ENCODE measurements around the gene SRRM4. TPM values are rescaled to one million over a fixed set of nuclear protein-coding genes. Genes with fewer than 3 reads are reported as not detected.

The SRRM4 gene
- total and polyA plus RNA-seq, 10 of the 15 experiments (the other 5 are each of a cell fraction or from before 2014, with no cell fraction given) = under 0.01 to 0.01 TPM; not detected in 8

DNA sequence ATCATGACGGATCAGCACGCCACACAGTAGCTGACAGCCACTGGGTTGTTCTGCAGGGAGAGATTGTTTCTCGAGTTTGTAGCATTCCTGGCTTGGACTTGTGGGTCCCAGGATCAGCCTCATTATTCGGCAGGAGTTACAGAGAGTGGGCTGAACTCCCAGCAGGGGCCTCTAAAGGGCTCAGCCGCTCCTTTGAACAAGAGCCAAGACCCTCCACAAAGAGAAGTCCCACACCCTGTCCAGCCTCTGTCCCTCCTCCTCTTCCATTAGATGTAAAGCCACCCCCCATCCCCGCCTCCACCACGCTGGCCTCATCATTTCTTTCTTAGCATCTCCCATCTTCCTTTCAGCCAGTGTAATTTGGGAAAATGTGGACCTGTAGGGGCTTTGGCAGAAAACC, 100.7 kb downstream of the SRRM4 start:
- Histone ChIP-seq H3K79me2 (ENCODE audit: control insufficient read depth, insufficient read depth, low read length) (no peaks in the 10 kb centered on the region), H3K9ac (ENCODE audit: control insufficient read depth, insufficient read depth, low read length) (no peak overlapping the region), H3K4me3 (no peak overlapping the region), H3K27me3 (replicated peaks in 1 of 2; ENCODE audit: control insufficient read depth in 2 of 2, insufficient read depth in 2 of 2, low read length in 1 of 2) (no peaks in the 10 kb centered on the region; a peak in 1 of 4 replicates), H2AFZ (ENCODE audit: control insufficient read depth, low read depth, low read length) (no peak overlapping the region), H3K36me3 (ENCODE audit: control insufficient read depth in 2 of 2, insufficient read depth in 2 of 2, low read length in 1 of 2) (no peaks in the 10 kb centered on the region), H3K4me1 (ENCODE audit: control insufficient read depth, insufficient read depth, low read length) (no peaks in the 10 kb centered on the region), H3K27ac (ENCODE audit: control insufficient read depth, insufficient read depth) (no peak overlapping the region), H3K4me2 (ENCODE audit: control insufficient read depth, insufficient read depth) (no peak overlapping the region), H4K20me1 (ENCODE audit: control insufficient read depth, insufficient read depth) (no peaks in the 10 kb centered on the region), H3K9me3 (replicated peaks; ENCODE audit: control insufficient read depth, insufficient read depth, low read length) (no peaks in the 10 kb centered on the region)
- intact Hi-C loops (cut with micrococcal nuclease; ENCODE audit: unreplicated experiment) (no loop called here), in situ Hi-C loops (cut with MboI) (no loop called here)
- ATAC-seq = no peak
- no peak for DNase-seq (ENCODE audit: low read depth, low spot score)
- RAD21 ChIA-PET (ENCODE audit: unreplicated experiment) = no interaction called here
- WGBS (ENCODE audit: insufficient coverage, insufficient replicate concordance, low lambda C conversion rate, missing lambda C conversion rate) = 13% methylated on average over 6 of the region's 7 CpGs
- TF ChIP-seq SUZ12 (IDR thresholded peaks at IDR 0.05; ENCODE audit: unreplicated experiment) = no peak
- no peak for TF ChIP-seq MEF2A (IDR thresholded peaks at IDR 0.05; ENCODE audit: insufficient read depth, low read depth, low read length)
- TF ChIP-seq FOXK2 (IDR thresholded peaks at IDR 0.05) = no peak
- TF ChIP-seq, protein P1, sequence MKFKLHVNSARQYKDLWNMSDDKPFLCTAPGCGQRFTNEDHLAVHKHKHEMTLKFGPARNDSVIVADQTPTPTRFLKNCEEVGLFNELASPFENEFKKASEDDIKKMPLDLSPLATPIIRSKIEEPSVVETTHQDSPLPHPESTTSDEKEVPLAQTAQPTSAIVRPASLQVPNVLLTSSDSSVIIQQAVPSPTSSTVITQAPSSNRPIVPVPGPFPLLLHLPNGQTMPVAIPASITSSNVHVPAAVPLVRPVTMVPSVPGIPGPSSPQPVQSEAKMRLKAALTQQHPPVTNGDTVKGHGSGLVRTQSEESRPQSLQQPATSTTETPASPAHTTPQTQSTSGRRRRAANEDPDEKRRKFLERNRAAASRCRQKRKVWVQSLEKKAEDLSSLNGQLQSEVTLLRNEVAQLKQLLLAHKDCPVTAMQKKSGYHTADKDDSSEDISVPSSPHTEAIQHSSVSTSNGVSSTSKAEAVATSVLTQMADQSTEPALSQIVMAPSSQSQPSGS (IDR thresholded peaks at IDR 0.05; ENCODE audit: low read length) = no peak
- no peak for TF ChIP-seq ZNF217 (IDR thresholded peaks at IDR 0.05)
- TF ChIP-seq BMI1 (IDR thresholded peaks at IDR 0.05; ENCODE audit: borderline replicate concordance) = no peak
- TF ChIP-seq YY1 (IDR thresholded peaks at IDR 0.05; ENCODE audit: low read depth, low read length) = no peak
- TF ChIP-seq, protein P2, sequence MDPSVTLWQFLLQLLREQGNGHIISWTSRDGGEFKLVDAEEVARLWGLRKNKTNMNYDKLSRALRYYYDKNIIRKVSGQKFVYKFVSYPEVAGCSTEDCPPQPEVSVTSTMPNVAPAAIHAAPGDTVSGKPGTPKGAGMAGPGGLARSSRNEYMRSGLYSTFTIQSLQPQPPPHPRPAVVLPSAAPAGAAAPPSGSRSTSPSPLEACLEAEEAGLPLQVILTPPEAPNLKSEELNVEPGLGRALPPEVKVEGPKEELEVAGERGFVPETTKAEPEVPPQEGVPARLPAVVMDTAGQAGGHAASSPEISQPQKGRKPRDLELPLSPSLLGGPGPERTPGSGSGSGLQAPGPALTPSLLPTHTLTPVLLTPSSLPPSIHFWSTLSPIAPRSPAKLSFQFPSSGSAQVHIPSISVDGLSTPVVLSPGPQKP (IDR thresholded peaks at IDR 0.05; ENCODE audit: low read depth, low read length) = no peak
- no peak for TF ChIP-seq ESRRA (IDR thresholded peaks at IDR 0.05; ENCODE audit: low read length)
- no peak for TF ChIP-seq ZNF274 (IDR thresholded peaks at IDR 0.05; ENCODE audit: insufficient read depth, insufficient read length)
- no TSS peak for BruUV-seq (replicated peaks)
- FAIRE-seq = no peak
- CTCF ChIA-PET = no interaction called here
- SMC1A ChIA-PET (ENCODE audit: uncharacterized antibody, unreplicated experiment) = no interaction called here
- POLR2A ChIA-PET = no interaction called here
